SK-N-SH (cell line): ENCODE results near the gene RAB3D. TPM values are rescaled to one million over a fixed set of nuclear protein-coding genes. Genes with fewer than 3 reads are reported as not detected.

ENCODE experiments used
- CTCF ChIA-PET: fragments of 300-600, 350-600 bp; formaldehyde crosslinking; extraction: SDS; loops from one replicate; lab custom pipeline; 2021; lab: Yijun Ruan, JAX
- POLR2A ChIA-PET: fragments of 350-600 bp; sonication (Branson Sonifier 250); formaldehyde crosslinking; extraction: SDS; loops from one replicate; lab custom pipeline; 2020; ENCODE audit warnings: antibody characterized with exemption, inconsistent platforms; lab: Yijun Ruan, JAX
- DNase-seq: peaks from one replicate; pipeline ENCODE4 v3.0.0; 2012
- H2AFZ ChIP-seq: fragments of 200-600 bp; sonication (generic); 2 replicates; pipeline ENCODE4 v1.8.1; 2016; ENCODE audit warnings: antibody characterized with exemption, mild to moderate bottlenecking, low read depth
- H3F3A ChIP-seq: fragments of 200-600 bp; sonication (generic); replicated peaks from 2 replicates; pipeline ENCODE3; 2016; ENCODE audit warnings: antibody characterized with exemption, mild to moderate bottlenecking; ENCODE audit not compliant: insufficient read depth
- H3K27ac ChIP-seq, 2 experiments: fragments of 200-500 bp in 1 of 2; fragments of 200-600 bp in 1 of 2; sonication (Bioruptor generic) in 1 of 2; sonication (generic), shearing (Covaris generic) in 1 of 2; 2 replicates each; pipeline versions ENCODE4 v1.5.1 to v1.6.1; 2014 to 2016; ENCODE audit warnings: low read depth in 2 of 2, inconsistent platforms in 1 of 2, low read length in 1 of 2, mild to moderate bottlenecking in 1 of 2, mixed read lengths in 1 of 2
- H3K27me3 ChIP-seq: fragments of 200-600 bp; sonication (generic), shearing (Covaris generic); 2 replicates; pipeline ENCODE4 v1.6.1; 2016; ENCODE audit warnings: mixed run types; ENCODE audit not compliant: insufficient read depth
- H3K36me3 ChIP-seq, 2 experiments: fragments of 200-500 bp in 1 of 2; fragments of 200-600 bp in 1 of 2; sonication (Bioruptor generic) in 1 of 2; sonication (generic) in 1 of 2; replicated peaks in 1 of 2; 2 replicates each; pipeline versions ENCODE3 to v1.5.1; 2014 to 2016; ENCODE audit warnings: low read length in 1 of 2, mild to moderate bottlenecking in 1 of 2; ENCODE audit not compliant: insufficient read depth in 2 of 2, control insufficient read depth in 1 of 2
- H3K4me1 ChIP-seq, 2 experiments: fragments of 200-500 bp in 1 of 2; fragments of 200-600 bp in 1 of 2; sonication (Bioruptor generic) in 1 of 2; sonication (generic), shearing (Covaris generic) in 1 of 2; 2 replicates each; pipeline versions ENCODE4 v1.5.1 to v1.6.1; 2014 to 2016; ENCODE audit warnings: low read depth in 1 of 2, low read length in 1 of 2, mixed run types in 1 of 2; ENCODE audit not compliant: insufficient read depth in 2 of 2, control insufficient read depth in 1 of 2
- H3K4me2 ChIP-seq: fragments of 200-600 bp; sonication (generic), shearing (Covaris generic); 2 replicates; pipeline ENCODE4 v1.6.1; 2017; ENCODE audit warnings: mixed run types
- H3K4me3 ChIP-seq, 2 experiments: fragments of 200-500 bp in 1 of 2; fragments of 200-600 bp in 1 of 2; sonication (Bioruptor generic) in 1 of 2; sonication (generic), shearing (Covaris generic) in 1 of 2; 2 replicates each; pipeline versions ENCODE4 v1.5.1 to v1.8.1; 2014 to 2016; ENCODE audit warnings: low read depth in 2 of 2, inconsistent platforms in 1 of 2, low read length in 1 of 2, mild to moderate bottlenecking in 1 of 2, mixed read lengths in 1 of 2, moderate library complexity in 1 of 2
- H3K79me2 ChIP-seq: fragments of 200-600 bp; sonication (generic); 2 replicates; pipeline ENCODE4 v1.8.1; 2017; ENCODE audit warnings: mild to moderate bottlenecking; ENCODE audit not compliant: insufficient read depth
- H3K9ac ChIP-seq: fragments of 200-600 bp; sonication (generic); 2 replicates; pipeline ENCODE4 v1.6.1; 2017; ENCODE audit warnings: mixed run types
- H3K9me2 ChIP-seq: fragments of 200-600 bp; sonication (generic); 2 replicates; pipeline ENCODE4 v1.6.1; 2017; ENCODE audit warnings: mixed run types
- H3K9me3 ChIP-seq: fragments of 200-600 bp; sonication (generic); 2 replicates; pipeline ENCODE4 v1.6.1; 2017; ENCODE audit warnings: mixed run types, mild to moderate bottlenecking, moderate library complexity
- H4K20me1 ChIP-seq: fragments of 200-600 bp; sonication (generic); 2 replicates; pipeline ENCODE4 v1.6.1; 2017; ENCODE audit warnings: mild to moderate bottlenecking, mixed run types; ENCODE audit not compliant: insufficient read depth
- ELF1 ChIP-seq: IDR thresholded peaks from 2 replicates; pipeline ENCODE4 v1.4.0; 2012
- FOSL2 ChIP-seq: IDR thresholded peaks from 2 replicates; pipeline ENCODE4 v1.4.0; 2012; ENCODE audit warnings: low read depth, mild to moderate bottlenecking, moderate library complexity, borderline replicate concordance
- FOXJ3 ChIP-seq: sonication (generic); formaldehyde crosslinking; IDR thresholded peaks from 2 replicates; pipeline ENCODE4 v1.5.1; 2020; ENCODE audit warnings: mild to moderate bottlenecking, missing genetic modification reagents
- GATA2 ChIP-seq: sonication (generic); formaldehyde crosslinking; IDR thresholded peaks from 2 replicates; pipeline ENCODE4 v1.5.0; 2020; ENCODE audit warnings: mild to moderate bottlenecking, missing genetic modification reagents
- JUND ChIP-seq: IDR thresholded peaks from 2 replicates; pipeline ENCODE4 v1.4.0; 2012
- MEF2A ChIP-seq: IDR thresholded peaks from 2 replicates; pipeline ENCODE4 v1.4.0; 2012; ENCODE audit warnings: low read depth, borderline replicate concordance
- MXI1 ChIP-seq: IDR thresholded peaks from 2 replicates; pipeline ENCODE4 v1.6.1; 2012; ENCODE audit warnings: mild to moderate bottlenecking, low read depth, low read length, improper control_type of control experiment
- NFIC ChIP-seq: IDR thresholded peaks from 2 replicates; pipeline ENCODE4 v1.4.0; 2012; ENCODE audit warnings: borderline replicate concordance
- RCOR1 ChIP-seq: fragments of 150-350 bp; IDR thresholded peaks from 2 replicates; pipeline ENCODE4 v1.6.1; 2017; ENCODE audit warnings: antibody characterized with exemption, low read length
- RFX5 ChIP-seq: IDR thresholded peaks from 2 replicates; pipeline ENCODE4 v1.6.1; 2012; ENCODE audit warnings: mild to moderate bottlenecking, improper control_type of control experiment, low read length
- RXRA ChIP-seq: IDR thresholded peaks from 2 replicates; pipeline ENCODE4 v1.4.0; 2012; ENCODE audit warnings: low read depth, mild to moderate bottlenecking, borderline replicate concordance
- SMC3 ChIP-seq: IDR thresholded peaks from 2 replicates; pipeline ENCODE4 v1.6.1; 2012; ENCODE audit warnings: low read depth, low read length, improper control_type of control experiment
- TAF1 ChIP-seq: IDR thresholded peaks from 2 replicates; pipeline ENCODE4 v1.6.1; 2012; ENCODE audit warnings: low read depth, mild to moderate bottlenecking, low read length, moderate library complexity, borderline replicate concordance
- TCF12 ChIP-seq: IDR thresholded peaks from 2 replicates; pipeline ENCODE4 v1.4.0; 2012
- TEAD4 ChIP-seq: IDR thresholded peaks from 2 replicates; pipeline ENCODE4 v1.4.0; 2012; ENCODE audit warnings: mild to moderate bottlenecking, borderline replicate concordance; ENCODE audit not compliant: insufficient read depth
- YY1 ChIP-seq: IDR thresholded peaks from 2 replicates; pipeline ENCODE4 v1.4.0; 2012; ENCODE audit warnings: low read depth, mild to moderate bottlenecking
- WGBS: methylation state at CpG from one replicate; pipeline ENCODE4 v1.1.6; 2017; ENCODE audit warnings: low lambda C conversion rate; 5-methylcytosine and 5-hydroxymethylcytosine counted together
- polyA plus RNA-seq, 3 experiments: library from polyadenylated mRNA; depleted of rRNA; stranded (reverse); fragments of >200 nt; gene quantifications; 2 replicates each; pipeline ENCODE4 v1.2.3, GENCODE V29; 2012
- TF ChIP-seq, protein P1 (sequence below): IDR thresholded peaks from 2 replicates; pipeline ENCODE4 v1.6.1; 2012; ENCODE audit warnings: mild to moderate bottlenecking, low read depth, low read length, moderate library complexity
- TF ChIP-seq, protein P2 (sequence below): IDR thresholded peaks from 2 replicates; pipeline ENCODE4 v1.4.0; 2012; ENCODE audit warnings: low read depth, borderline replicate concordance
- TF ChIP-seq, protein P3 (sequence below): IDR thresholded peaks from 2 replicates; pipeline ENCODE4 v1.4.0; 2012; ENCODE audit warnings: low read depth

Gene RAB3D
- polyA plus RNA-seq, 1 of the 3 experiments (the other 2 are of a cell fraction): 27.0 TPM

DNA sequence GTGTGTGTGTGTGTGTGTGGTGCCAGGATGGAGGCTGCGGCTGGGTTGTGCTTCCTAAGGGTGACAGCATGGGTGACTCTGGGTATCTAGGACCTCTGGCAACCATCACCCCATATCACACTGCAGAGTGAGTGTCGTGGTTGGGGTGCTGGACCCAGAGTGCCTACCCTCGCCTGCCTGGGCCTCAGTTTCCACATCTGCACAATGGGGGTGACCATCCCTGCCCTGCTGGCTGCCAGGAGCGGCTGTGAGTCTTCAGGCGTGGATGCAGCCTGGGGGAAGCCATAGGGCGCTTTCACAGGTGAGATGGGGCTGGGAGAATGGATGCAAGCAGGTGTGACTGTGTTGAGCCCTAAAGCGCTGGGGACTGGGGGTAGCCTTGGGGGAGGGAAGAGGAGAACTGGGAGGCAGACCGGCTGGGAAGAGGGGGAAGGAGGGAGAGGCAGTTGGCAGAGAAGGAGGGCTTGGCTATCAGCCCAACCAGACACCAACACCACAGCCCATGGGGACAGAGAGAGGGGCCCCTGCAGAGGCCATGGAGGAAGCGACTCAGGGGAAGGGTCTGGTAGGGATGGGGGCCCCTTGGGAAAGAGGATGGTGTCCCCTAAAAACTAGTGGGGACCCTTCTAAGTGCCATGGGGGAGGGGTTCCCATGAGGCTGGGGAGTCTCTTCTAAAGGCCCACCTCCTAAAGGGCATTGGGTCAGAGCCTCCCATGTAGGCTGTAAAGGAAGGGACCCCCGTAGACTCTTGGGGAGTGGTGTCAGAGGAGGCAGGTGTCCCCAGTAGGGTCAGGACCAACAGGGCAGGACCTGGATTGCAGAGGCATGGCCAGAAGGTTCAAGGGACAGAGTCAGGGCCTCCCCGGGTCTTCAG is 17.5 kb upstream of the RAB3D start:
- H3K36me3 ChIP-seq: peaks cover 0 to 3% of the 10 kb centered on the region in 2 experiments
- ChIA-PET POLR2A (no interaction called here), CTCF (no interaction called here)
- H3K9me3 ChIP-seq: no peaks in the 10 kb centered on the region
- no peaks in the 10 kb centered on the region for H3K27me3 ChIP-seq
- H3K9ac ChIP-seq: no peak overlapping the region
- H2AFZ ChIP-seq: no peak overlapping the region
- 90% methylated on average over 10 of the region's 11 CpGs for WGBS
- no peak for TF ChIP-seq RCOR1
- no peak for TF ChIP-seq MEF2A
- TF ChIP-seq YY1: no peak
- TF ChIP-seq, protein P1, sequence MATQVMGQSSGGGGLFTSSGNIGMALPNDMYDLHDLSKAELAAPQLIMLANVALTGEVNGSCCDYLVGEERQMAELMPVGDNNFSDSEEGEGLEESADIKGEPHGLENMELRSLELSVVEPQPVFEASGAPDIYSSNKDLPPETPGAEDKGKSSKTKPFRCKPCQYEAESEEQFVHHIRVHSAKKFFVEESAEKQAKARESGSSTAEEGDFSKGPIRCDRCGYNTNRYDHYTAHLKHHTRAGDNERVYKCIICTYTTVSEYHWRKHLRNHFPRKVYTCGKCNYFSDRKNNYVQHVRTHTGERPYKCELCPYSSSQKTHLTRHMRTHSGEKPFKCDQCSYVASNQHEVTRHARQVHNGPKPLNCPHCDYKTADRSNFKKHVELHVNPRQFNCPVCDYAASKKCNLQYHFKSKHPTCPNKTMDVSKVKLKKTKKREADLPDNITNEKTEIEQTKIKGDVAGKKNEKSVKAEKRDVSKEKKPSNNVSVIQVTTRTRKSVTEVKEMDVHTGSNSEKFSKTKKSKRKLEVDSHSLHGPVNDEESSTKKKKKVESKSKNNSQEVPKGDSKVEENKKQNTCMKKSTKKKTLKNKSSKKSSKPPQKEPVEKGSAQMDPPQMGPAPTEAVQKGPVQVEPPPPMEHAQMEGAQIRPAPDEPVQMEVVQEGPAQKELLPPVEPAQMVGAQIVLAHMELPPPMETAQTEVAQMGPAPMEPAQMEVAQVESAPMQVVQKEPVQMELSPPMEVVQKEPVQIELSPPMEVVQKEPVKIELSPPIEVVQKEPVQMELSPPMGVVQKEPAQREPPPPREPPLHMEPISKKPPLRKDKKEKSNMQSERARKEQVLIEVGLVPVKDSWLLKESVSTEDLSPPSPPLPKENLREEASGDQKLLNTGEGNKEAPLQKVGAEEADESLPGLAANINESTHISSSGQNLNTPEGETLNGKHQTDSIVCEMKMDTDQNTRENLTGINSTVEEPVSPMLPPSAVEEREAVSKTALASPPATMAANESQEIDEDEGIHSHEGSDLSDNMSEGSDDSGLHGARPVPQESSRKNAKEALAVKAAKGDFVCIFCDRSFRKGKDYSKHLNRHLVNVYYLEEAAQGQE: no peak
- no peak for TF ChIP-seq FOSL2
- TF ChIP-seq TCF12: no peak
- no peak for TF ChIP-seq GATA2
- TF ChIP-seq MXI1: no peak
- TF ChIP-seq RFX5: no peak
- no peak for TF ChIP-seq NFIC
- TF ChIP-seq, protein P2, sequence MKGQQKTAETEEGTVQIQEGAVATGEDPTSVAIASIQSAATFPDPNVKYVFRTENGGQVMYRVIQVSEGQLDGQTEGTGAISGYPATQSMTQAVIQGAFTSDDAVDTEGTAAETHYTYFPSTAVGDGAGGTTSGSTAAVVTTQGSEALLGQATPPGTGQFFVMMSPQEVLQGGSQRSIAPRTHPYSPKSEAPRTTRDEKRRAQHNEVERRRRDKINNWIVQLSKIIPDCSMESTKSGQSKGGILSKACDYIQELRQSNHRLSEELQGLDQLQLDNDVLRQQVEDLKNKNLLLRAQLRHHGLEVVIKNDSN: no peak
- TF ChIP-seq SMC3: no peak
- TF ChIP-seq RXRA: no peak
- TF ChIP-seq TEAD4: no peak
- no peak for TF ChIP-seq FOXJ3 (CRISPR knock-in tag)
- no peak for TF ChIP-seq TAF1
- no peak for TF ChIP-seq ELF1
- no peak for TF ChIP-seq JUND
- TF ChIP-seq, protein P3, sequence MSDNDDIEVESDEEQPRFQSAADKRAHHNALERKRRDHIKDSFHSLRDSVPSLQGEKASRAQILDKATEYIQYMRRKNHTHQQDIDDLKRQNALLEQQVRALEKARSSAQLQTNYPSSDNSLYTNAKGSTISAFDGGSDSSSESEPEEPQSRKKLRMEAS: no peak
- no peaks in the 10 kb centered on the region for H3K9me2 ChIP-seq
- peak overlapping the region; percentile 96; the same call in 1 of the 2 replicates for H3K4me2 ChIP-seq
- peaks cover 5% of the 10 kb centered on the region for H3K79me2 ChIP-seq
- no peaks in the 10 kb centered on the region for H4K20me1 ChIP-seq
- no peak overlapping the region for H3K27ac ChIP-seq
- peaks cover 0 to 18% of the 10 kb centered on the region in 2 experiments; a peak in 1 of 4 replicates for H3K4me1 ChIP-seq
- H3K4me3 ChIP-seq: no peak overlapping the region
- peak; percentile 31 for DNase-seq
- H3F3A ChIP-seq: no peaks in the 10 kb centered on the region
